HG03135 (cell line): Measurements from ENCODE around the gene ZBTB24.
A peak's percentile ranks its signal among the peaks of the same experiment; 100 is the strongest.
"Not testable (repeated sequence)": the region's sequence is repeated elsewhere in the genome, so short reads cannot be mapped to it uniquely, and the experiment has no call there.

ENCODE experiments used
- ATAC-seq: cut with Tn5 transposase; IDR thresholded peaks from one replicate; pipeline ENCODE4 v1.9.1; 2021; ENCODE audit warnings: mild to moderate bottlenecking, moderate library complexity; ENCODE audit not compliant: unreplicated experiment

The ZBTB24 gene

DNA sequence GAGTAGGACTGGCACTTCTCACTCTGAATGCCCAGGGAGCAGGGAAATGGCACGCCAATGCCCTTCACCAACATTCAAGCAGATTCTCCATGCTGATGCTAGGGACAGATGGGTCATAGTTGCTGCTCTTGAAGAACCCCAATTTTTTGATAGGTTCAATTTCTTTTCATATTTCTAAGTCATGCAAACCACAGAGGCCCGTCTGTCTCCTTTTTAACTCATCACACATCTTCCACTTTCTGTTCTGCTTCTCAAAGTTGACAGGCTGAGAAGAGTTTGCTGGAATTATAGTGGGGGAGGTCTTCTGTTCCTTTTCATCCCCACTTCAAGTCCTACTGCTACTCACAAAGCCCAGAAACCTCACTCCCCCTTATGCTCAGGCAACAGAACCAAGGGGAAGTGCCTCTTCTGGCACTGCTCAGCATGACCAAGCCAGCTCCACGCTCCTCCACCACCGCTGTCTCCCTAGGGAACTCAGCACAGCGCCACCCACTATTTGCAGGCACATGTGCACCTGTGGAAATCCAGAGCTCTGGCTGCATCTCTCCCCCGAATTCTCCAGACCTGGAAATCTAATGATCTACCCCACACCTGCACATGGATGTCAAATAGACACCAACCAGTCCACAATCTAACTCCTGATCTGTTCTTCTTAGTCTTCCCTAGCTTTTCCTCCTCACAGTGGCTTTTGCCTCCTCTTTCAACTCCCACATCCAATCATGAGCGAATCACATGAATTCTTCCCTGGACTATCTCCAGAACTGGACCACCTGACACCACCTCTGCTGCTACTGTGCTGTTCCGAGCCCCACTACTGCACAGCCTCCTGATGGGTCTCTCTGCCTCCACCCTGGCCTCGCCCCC, 10.7 kb downstream of the ZBTB24 start:
- ATAC-seq, result no peak

DNA sequence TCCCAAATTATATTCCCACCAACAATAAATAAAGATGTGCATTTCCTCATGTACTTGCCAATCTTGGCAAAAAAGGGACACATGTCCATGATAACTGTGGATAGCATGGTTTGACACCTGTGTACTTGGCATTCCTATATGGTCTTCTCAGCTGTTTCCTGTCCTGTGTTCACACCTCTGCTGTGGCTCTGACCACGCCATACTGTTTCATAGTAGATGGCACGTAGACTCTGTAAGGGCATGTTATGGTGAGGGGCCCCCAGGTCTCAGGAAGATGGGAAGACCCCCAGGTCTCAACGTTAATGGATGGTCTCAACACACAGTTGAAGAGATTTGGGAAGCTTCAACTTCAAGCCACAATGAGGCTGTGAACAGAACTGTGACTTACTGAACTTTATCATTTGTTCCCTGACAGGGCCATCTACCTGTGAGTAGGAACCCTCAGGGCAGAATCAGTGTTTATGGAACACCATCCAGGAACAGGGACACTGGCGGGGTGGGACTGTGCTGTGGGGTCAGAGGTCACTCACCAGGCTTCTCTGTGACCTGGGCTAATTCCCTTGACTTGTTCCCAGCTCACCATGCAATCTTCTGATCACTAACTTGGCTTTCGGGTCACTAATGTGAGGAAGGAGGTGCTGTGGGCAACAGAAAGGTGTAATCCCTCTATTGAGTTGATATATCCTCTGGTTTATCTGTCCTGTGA, 11.8 kb downstream of the ZBTB24 start:
- no peak for ATAC-seq

DNA sequence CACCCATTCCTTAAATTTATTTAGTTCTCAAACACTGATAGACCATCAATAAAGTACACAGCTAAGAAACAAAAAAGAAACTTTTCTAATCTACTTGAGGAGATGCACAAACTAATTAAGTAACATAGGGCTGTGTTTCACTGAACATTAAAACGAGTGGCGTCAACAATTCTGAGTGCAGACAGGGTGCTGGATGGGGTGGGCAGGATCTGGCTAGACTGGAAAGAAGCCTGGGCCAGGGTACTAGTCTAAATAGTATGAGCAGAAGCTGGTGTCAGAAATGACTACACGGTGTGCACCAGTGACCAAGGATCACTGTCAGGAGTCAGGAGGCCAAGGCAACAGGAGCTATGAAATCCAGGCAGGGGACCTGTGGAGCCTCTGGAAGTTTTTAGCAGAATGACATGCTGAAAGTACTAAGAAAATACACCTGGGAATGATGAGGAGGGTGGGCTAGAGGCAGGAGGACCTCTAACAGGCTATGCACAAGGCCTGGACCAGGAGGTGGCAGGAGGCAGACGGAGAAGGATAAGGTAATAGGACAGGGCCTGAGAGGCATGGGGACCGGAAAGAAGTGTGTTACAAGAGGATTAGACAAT, 13.3 kb downstream of the ZBTB24 start:
- no peak for ATAC-seq

DNA sequence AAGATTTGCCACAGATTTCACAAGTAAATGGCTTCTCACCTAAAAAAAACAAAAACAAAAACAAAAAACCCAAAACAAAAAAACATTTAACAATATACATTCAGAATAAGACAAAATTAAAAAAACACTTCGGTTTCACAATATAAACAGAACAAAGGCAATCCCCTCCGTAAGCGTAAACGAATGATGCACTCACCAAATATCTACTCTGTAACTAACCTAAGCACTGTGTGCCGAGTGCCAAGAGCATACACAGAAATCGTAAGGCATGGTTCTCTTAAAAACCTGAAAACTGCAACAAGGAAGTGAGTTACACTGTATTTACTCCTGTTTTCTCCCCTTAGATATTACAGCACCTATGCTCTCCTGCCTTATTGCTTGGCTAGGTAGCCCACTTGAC, 15.3 kb downstream of the ZBTB24 start:
- ATAC-seq, result no peak

DNA sequence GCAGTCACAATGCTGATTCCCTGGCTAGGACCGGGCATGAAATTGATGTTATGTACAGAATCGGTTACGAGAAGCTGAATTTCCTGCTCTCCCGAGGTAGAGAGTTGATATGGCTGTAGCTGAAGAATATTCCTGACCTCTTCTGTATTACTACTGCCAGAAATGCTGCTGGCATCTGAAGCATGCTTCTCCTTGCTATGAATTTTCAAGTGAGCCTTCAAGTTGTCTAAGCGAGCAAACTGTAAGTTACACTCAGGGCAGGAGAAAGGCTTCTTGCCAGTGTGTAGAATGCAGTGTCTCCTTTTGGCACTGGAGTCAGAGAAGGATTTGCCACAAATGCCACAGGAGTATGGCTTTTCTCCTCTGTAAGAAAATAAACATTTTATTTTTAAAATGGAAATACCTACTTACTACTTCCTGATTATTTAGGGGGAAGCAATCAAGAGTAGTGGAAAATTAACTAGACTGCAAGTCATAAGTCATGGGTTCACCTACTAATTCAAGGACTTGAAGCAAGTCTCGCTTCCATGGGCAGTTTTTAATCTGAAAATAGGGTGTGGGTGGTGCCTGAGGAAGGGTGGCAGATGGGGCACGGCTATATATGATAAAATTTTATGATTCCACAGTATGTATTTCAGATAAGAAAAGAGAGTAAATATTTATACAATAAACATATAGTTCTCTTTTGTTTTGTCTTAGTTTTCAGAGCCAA, 16.7 kb downstream of the ZBTB24 start:
- ATAC-seq, result no peak

DNA sequence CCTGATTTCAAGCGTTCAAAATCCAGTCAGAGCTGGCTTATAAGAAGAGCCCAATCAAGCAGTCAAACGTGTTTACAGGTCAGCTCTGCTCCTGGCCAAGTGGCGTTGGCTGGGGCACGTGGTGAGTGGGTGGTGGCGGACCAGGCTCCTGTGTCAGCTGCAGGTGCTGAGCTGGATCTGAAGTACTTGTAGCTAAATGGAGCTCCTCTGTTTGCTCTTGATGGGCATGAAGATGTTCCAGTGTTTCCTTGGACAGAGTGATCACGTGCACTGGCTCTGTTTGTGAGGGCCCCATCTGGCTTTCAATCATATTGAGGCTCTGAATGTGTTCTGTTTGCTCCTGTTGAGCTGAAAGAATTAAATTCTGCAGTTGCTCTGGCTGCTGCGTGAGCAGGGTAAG, 17.2 kb downstream of the ZBTB24 start:
- no peak for ATAC-seq

DNA sequence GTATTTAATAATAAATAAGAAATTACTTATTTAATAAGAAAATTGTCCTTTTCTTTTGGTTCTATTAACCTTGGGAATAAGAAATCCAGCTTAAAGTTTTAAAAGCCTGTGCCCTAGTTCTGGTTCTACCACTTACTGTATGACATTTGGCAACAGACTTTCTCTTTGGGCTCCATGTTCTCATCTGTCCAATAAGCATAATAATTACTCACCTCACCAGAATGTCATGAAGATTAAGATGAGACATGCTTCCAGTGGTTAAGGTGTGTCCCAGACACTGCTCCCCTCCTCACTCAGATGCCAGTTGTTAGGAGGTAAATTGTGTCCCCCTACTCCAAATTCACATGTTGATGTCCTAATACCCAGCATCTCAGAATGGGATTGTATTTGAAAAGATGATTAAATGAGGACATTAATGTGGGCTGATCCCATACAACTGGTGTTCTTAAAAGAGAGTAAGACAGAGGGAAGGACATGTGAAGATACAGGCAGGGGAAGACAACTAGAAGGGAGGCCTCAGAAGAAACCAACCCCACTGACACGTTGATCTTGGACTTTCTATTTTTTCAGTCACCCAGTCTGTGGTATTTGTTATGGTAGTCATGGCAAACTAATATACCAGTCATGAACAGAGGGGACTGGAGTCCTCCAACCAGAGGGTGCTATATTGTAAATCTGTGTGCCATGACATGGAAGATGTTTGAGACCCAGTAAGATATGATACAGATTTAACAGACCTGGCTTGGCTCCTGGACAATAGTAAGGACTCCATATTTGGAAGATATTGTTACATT, 21.1 kb downstream of the ZBTB24 start:
- no peak for ATAC-seq

DNA sequence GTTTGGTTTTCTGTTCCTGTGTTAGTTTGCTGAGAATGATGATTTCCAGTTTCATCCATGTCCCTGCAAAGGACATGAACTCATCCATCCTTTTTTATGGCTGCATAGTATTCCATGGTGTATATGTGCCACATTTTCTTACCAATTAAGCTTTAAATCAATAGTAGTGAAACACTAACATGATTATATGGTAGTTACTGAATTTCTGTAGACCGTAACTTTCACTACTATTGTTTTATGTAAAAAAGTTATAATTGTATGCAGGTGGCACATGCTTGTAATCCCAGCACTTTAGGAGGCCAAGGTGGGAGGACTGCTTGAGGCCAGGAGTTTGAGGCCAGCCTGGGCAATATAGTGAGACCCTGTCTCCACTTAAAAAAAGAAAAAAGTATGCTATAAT, 21.8 kb downstream of the ZBTB24 start:
- not testable (repeated sequence) for ATAC-seq

DNA sequence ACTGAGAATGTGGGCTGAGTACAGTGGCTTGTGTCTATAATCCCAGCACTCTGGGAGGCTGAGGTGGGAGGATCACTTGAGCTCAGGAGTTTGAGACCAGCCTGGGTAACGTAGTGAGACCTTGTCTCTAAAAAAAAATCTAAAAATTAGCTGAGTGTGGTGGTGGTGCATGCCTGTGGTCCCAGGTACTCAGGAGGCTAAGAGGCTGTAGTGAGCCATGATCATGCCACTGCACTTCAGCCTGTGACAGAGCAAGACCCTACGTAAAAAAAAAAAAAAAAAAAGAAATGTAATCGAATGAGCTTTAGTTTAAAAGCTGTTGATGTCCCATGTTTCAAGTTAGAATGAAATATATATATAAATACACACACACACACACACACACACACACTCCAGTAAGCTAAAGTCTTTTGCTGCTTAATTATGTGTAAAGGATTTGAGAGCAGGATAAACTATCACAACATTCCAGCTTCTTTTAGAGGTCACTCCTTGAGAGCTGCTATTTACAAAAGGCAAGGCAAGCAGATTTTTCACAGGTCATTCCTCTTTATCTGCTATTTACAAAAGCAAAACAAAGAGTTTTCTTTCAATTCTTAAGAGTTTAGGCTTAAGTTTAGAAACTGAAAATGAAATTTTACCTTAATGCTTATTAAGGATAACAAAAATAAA, 22.7 kb downstream of the ZBTB24 start:
- ATAC-seq, result no peak

DNA sequence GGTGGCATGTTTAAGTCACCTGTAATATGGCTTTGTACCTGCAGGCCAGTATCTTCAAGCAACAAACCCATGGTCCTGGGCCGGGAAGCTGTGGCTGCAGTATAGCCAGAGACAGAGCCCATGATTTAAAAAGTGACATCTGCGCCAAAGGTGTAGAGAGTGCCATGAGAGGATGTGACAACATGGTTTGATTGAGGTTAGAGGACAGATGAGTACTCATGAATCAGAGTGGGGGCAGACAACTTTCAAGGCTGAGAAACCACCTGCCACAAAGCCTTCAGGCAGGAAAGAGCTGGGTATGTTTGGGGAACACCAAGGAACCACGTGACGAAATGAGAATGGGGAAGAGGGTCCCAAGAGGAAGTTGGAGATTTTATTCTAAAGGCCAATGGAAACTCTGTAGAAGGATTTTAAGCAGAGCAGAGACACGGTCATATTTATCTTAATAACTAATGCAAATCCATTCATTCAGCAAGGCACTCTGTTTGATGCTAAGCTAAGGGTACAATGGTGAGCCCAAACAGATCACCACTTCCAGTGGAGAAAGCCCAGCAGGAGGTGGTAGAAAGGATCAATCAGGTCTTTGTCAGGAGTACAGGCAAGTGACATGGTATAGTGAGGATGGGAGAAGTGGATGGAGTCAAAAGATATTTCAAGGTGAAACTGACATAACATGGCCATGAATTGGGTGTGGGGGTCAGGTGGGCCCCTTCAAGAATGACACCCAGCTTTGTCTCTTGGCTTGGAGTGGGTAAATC, 24.1 kb downstream of the ZBTB24 start:
- no peak for ATAC-seq

DNA sequence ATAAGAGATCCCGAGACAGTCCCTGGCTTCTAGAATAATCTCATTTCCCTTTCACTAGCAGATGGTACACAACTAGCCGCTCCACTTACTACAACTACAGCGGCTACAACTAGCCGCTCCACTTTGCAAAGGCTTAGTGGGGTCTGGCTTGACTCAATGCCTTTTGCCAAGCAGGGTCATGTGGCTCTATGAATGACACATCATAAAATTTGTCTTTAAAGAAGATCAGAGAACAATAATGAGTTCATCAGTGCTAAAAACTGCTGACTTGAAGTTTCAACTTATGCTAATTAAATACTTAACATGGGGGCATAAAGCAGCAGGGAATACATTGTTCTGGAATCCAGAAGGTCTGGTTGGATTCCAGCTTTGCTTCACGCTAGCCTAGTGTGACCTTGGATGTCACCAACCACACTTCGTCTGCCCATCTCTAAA, 25.4 kb downstream of the ZBTB24 start:
- ATAC-seq, result no peak

DNA sequence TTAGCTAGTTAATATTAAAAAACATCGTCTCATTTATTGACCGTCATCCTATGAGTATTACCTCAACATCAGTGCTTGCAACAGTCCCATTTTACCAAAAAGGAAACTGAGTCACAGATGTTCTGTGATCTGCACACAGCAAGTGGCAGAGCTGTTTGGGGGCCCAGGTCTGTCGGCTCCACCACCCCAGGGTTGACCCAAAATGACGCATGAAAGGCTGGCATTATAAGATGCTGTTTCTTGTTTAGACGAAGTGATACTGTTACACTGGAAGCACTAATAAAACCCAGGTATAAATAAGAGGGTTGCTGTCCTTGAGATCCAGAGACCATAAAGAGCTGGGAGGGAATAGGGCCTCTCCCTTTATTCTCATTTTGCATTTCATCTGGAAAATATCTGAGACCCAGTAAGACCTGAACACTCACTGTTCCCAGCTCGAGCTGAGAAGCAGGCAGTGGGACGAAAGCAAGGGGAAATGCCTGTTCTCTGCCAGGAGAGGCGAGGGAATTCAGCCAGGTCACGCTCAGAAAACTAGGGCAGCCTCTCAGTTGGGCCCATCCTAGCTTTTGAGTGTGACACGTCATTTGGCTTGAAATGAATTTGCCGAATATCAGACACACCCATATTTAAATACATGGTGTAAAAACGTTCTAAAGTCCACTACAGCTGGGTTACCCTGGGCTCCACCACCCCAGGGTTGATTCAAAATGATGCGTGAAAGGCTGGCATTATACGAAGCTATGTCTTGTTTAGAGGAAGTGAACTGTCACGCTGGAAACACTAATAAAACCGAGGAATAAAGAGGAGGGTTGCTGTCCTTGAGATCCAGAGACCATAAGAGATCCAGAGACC, 26.1 kb downstream of the ZBTB24 start:
- ATAC-seq, result no peak

DNA sequence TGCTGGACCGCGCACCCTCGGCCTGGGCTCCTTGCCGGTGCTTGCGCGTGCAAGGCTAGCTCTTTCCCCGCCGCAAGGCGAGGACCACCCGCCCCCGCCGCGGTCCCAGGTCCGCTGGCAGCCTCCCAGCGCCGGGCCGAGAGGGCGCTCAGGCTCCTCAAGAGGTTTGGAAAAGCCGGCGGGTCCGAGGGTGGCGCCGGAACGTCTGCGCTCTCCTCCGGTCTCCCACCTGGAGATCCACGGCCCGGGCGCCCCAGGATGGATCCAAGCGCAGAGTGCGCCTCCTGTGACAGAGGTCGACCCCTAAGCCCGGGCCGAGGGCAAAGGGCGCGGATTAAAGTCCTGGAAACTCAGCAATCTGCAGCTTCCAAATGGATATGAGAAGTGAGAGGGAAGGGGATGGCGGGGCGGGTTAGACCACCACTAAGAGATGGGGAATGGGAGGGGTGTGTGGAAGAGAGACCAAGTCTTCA, 26.9 kb downstream of the ZBTB24 start:
- no peak for ATAC-seq

DNA sequence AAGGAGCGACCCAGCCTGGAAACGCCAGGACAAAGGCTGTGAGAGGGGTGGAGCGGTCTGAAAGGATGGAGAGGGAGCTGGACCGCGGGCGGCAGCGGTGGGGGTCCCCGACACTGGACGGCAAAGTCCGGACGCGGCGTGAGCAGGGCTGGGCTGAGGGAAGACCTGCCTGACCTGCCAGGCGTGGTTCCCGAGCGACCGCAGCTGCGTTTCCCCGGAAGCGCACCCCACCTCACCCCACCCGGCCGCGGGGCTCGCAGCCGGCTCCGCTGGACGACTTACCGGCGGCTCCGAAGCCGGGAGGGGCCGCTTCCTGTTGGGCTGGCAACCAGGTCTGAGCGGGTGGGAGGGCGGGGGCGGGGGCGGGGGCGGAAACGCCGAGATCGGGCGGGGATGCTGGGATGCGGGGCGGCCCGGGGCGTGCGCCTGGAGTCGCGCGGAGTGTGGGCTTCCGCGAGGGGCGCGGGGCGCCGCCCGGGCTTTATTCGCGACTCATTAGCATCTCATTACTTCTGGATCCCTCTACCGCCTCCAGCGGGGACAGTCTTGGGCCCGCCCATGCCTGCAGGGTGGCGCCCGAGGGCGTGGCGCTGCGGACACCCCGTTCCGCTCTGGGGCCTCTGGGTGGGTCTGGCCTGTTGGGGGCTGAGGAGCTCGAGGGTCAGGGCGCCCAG, 27.4 kb downstream of the ZBTB24 start, which contains the start of gene MICAL1:
TSS of gene MICAL1 (minus strand) at position 336 of the 674 bp plus-strand sequence. CDS start 1,576 bp downstream, outside the sequence.
- peak; percentile 58 for ATAC-seq

DNA sequence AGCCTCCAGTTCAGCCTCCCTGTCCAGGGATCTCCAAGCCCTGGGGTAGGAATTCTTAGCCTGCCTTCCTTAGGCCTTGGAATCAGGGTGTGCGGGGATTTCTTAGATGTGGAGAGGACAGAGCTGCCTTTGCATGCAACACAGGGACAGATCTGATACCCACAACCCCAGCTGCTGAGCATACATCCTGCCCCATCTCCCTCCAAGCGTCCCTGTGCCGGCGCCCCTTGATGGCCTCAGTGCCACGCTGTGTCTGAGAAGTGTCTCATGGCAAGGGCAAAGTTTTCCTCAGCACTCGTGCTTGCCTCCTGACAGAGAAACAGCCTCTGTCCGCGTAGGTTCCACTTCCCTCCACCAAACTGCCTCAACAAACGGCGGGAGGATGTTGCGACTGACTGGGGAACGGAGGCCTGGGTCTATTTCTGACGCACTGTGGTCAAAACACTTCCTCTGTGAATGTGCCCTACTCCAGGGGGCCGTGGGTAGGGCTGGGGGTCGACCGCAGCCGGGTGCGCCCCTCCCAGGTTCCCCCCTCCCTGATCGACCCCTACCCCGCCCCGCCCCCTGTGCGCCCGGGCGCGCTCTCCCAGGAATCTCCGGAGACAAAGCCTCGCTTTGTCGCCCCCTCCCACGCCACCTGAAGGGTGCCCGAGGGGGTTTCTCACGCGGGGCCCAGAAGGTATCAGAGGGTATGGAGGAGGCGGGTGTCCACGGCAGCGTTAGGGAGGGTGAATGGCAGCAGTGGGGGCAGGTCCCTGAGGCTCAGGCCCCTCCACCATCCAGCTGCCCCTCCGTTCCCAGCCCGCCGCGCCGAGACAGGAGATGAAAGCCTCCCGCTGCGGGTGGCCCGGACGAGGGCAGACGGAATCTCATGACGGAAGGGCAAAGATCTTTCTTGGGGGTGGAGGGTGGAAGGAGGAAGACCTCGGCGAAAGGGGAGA, 28.3 kb downstream of the ZBTB24 start:
- ATAC-seq, result peak; percentile 25
